ENCODE data around the gene IFITM2. TPM values are rescaled to one million over a fixed set of nuclear protein-coding genes. Genes with fewer than 3 reads are reported as not detected.

IFITM2 gene
- total and polyA plus RNA-seq, 2 of the 13 experiments (the other 11 are each of a cell fraction or from before 2014, with no cell fraction given): 13.8 to 267 TPM

DNA sequence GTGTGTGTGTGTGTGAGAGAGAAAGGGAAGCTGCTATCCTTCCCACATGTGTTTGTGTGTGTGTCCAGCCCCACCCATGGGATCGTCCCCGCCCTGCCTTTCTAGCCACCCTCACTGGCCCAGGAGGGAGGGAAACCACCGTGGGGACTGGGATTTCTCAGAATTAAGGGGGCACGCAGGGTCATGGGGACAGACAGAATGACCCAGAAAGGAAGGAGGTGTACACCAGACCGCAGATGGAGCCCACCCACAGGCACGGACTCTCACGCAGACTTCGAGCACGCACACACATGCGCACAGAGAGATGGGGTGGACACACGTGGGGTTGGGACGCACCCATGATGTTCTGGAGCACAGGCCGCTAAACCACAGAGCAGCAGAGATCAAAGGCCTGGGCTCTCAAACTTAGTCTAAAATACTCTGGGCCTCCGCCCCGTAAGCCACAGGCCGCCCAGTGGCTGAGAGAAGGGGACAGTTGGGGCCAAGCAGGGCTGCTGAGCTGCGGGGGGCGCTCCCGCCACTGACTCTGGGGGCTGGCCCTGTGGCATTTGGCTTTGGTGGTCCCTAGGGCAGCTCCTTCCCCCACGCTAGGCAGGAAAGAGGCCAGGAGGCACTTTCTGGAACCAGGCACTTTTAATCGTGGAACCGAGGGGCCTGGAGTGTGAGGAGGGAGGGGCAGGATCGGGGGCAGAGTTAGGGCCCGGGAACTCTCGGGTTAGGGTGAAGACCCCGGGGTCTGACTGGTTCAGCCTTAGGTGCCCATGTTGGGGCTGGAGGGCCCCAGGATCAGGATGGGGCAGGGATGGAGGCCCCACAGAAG lies 9.8 kb upstream of the IFITM2 start:
- Histone ChIP-seq H3K9me3 (ENCODE audit: low read length) (no peaks in the 10 kb centered on the region), H3K79me2 (ENCODE audit: insufficient read depth, low read length) (no peaks in the 10 kb centered on the region), H3K4me3 (replicated peaks in 1 of 3; ENCODE audit: insufficient read depth in 1 of 3, low read depth in 2 of 3, low read length in 3 of 3) (peak overlapping the region in 1 of 3 experiments; percentile 52; a peak in 1 of 6 replicates), H3K36me3 (replicated peaks in 1 of 2; ENCODE audit: control insufficient read depth in 1 of 2, insufficient read depth in 2 of 2, low read length in 2 of 2) (no peaks in the 10 kb centered on the region), H3K9ac (ENCODE audit: insufficient read depth, low read depth, low read length) (no peak overlapping the region), H3K27me3 (ENCODE audit: control insufficient read depth in 1 of 2, insufficient read depth in 2 of 2, low read length in 2 of 2) (peaks cover 11 to 20% of the 10 kb centered on the region in 2 experiments), H3K27ac (ENCODE audit: extremely low read length, insufficient read depth, low read length) (no peak overlapping the region), H3K4me2 (ENCODE audit: low read depth, low read length) (peak overlapping the region; percentile 67), H4K20me1 (ENCODE audit: insufficient read depth, low read length) (no peaks in the 10 kb centered on the region), H3K4me1 (ENCODE audit: insufficient read depth, low read length) (peaks cover 35% of the 10 kb centered on the region), H2AFZ (ENCODE audit: low read length) (no peak overlapping the region)
- BruUV-seq (replicated peaks): no TSS peak
- in situ Hi-C loops (cut with HindIII; ENCODE audit: extremely low pct_ligation_motif_present, low pct_unique_long_range_greater_than_20kb) (no loop called here), intact Hi-C loops (cut with micrococcal nuclease; ENCODE audit: unreplicated experiment) (no loop called here)
- ChIA-PET POLR2A (interaction anchor here (1.5 kb wide), 1 partner anchor 58 kb away, joined by 3 read pairs; no protein-coding TSS in a partner anchor), CTCF (ENCODE audit: low intra/inter-chr PET ratio, low total read pairs) (no interaction called here)
- ATAC-seq (peak; percentile 54), DNase-seq (ENCODE audit: low spot score) (peak; percentile 24), FAIRE-seq (no peak)
- WGBS (ENCODE audit: low lambda C conversion rate): 3% methylated on average over 22 of the region's 26 CpGs
- TF ChIP-seq, protein P1, sequence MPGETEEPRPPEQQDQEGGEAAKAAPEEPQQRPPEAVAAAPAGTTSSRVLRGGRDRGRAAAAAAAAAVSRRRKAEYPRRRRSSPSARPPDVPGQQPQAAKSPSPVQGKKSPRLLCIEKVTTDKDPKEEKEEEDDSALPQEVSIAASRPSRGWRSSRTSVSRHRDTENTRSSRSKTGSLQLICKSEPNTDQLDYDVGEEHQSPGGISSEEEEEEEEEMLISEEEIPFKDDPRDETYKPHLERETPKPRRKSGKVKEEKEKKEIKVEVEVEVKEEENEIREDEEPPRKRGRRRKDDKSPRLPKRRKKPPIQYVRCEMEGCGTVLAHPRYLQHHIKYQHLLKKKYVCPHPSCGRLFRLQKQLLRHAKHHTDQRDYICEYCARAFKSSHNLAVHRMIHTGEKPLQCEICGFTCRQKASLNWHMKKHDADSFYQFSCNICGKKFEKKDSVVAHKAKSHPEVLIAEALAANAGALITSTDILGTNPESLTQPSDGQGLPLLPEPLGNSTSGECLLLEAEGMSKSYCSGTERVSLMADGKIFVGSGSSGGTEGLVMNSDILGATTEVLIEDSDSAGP (CRISPR knock-in tag; IDR thresholded peaks at IDR 0.05; ENCODE audit: borderline replicate concordance): peak; percentile 27; the same call in 1 of the 2 replicates
- TF ChIP-seq SP5 (CRISPR knock-in tag; IDR thresholded peaks at IDR 0.05; ENCODE audit: borderline replicate concordance, low read depth) (no peak), ZNF629 (CRISPR knock-in tag; conservative IDR thresholded peaks at IDR 0.05) (no peak), MBD4 (IDR thresholded peaks at IDR 0.05; ENCODE audit: borderline replicate concordance, low read length) (no peak), PLRG1 (conservative IDR thresholded peaks at IDR 0.05) (no peak), AGO2 (optimal IDR thresholded peaks at IDR 0.05; ENCODE audit: low read depth, low read length) (peak; percentile 58), ZFX (CRISPR knock-in tag; IDR thresholded peaks at IDR 0.05; ENCODE audit: low read depth) (peak; percentile 18), KAT7 (CRISPR knock-in tag; IDR thresholded peaks at IDR 0.05; ENCODE audit: borderline replicate concordance) (no peak), AKAP8 (CRISPR knock-in tag; IDR thresholded peaks at IDR 0.05) (peak; percentile 8; the same call in 1 of the 2 replicates), ZEB1 (IDR thresholded peaks at IDR 0.05; ENCODE audit: insufficient replicate concordance, low read depth) (no peak), MED13 (CRISPR knock-in tag; IDR thresholded peaks at IDR 0.05) (no peak), NRL (CRISPR knock-in tag; IDR thresholded peaks at IDR 0.05; ENCODE audit: borderline replicate concordance) (no peak)
- TF ChIP-seq, protein P2, sequence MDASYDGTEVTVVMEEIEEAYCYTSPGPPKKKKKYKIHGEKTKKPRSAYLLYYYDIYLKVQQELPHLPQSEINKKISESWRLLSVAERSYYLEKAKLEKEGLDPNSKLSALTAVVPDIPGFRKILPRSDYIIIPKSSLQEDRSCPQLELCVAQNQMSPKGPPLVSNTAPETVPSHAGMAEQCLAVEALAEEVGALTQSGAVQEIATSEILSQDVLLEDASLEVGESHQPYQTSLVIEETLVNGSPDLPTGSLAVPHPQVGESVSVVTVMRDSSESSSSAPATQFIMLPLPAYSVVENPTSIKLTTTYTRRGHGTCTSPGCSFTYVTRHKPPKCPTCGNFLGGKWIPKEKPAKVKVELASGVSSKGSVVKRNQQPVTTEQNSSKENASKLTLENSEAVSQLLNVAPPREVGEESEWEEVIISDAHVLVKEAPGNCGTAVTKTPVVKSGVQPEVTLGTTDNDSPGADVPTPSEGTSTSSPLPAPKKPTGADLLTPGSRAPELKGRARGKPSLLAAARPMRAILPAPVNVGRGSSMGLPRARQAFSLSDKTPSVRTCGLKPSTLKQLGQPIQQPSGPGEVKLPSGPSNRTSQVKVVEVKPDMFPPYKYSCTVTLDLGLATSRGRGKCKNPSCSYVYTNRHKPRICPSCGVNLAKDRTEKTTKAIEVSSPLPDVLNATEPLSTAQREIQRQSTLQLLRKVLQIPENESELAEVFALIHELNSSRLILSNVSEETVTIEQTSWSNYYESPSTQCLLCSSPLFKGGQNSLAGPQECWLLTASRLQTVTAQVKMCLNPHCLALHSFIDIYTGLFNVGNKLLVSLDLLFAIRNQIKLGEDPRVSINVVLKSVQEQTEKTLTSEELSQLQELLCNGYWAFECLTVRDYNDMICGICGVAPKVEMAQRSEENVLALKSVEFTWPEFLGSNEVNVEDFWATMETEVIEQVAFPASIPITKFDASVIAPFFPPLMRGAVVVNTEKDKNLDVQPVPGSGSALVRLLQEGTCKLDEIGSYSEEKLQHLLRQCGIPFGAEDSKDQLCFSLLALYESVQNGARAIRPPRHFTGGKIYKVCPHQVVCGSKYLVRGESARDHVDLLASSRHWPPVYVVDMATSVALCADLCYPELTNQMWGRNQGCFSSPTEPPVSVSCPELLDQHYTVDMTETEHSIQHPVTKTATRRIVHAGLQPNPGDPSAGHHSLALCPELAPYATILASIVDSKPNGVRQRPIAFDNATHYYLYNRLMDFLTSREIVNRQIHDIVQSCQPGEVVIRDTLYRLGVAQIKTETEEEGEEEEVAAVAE (CRISPR knock-in tag; IDR thresholded peaks at IDR 0.05; ENCODE audit: borderline replicate concordance): no peak
- TF ChIP-seq, protein P3, sequence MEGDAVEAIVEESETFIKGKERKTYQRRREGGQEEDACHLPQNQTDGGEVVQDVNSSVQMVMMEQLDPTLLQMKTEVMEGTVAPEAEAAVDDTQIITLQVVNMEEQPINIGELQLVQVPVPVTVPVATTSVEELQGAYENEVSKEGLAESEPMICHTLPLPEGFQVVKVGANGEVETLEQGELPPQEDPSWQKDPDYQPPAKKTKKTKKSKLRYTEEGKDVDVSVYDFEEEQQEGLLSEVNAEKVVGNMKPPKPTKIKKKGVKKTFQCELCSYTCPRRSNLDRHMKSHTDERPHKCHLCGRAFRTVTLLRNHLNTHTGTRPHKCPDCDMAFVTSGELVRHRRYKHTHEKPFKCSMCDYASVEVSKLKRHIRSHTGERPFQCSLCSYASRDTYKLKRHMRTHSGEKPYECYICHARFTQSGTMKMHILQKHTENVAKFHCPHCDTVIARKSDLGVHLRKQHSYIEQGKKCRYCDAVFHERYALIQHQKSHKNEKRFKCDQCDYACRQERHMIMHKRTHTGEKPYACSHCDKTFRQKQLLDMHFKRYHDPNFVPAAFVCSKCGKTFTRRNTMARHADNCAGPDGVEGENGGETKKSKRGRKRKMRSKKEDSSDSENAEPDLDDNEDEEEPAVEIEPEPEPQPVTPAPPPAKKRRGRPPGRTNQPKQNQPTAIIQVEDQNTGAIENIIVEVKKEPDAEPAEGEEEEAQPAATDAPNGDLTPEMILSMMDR (CRISPR knock-in tag; IDR thresholded peaks at IDR 0.05): peak; percentile 33

Measured in HepG2 (cell line).